CD4-positive, alpha-beta T cell (primary cell): ENCODE data around the gene PDPK1. TPM values are rescaled to one million over a fixed set of nuclear protein-coding genes. Genes with fewer than 3 reads are reported as not detected.
A peak's percentile ranks its signal among the peaks of the same experiment; 100 is the strongest.

ENCODE experiments used
- ATAC-seq: fragments of 200-7000 bp; cut with Tn5 transposase; one replicate; pipeline ENCODE4 v1.10.0; 2022; ENCODE audit warnings: mild to moderate bottlenecking; ENCODE audit not compliant: poor library complexity
- CTCF ChIA-PET: fragments of 350-600 bp; sonication (Branson Sonifier 250); formaldehyde crosslinking; loops from one replicate; lab custom pipeline; 2021; ENCODE audit warnings: antibody characterized with exemption, inconsistent platforms; lab: Charles Lee
- POLR2A ChIA-PET: fragments of 350-600 bp; sonication (Branson Sonifier 250); formaldehyde crosslinking; loops from one replicate; lab custom pipeline; 2021; ENCODE audit warnings: antibody characterized with exemption, inconsistent platforms; lab: Charles Lee
- DNase-seq, 14 experiments: peaks; one replicate each; pipeline ENCODE4 v3.0.0-alpha.2; 2013 to 2020; ENCODE audit warnings: mixed read lengths in 2 of 14
- H3K27ac ChIP-seq, 2 donors: one replicate each; pipeline versions ENCODE4 v1.5.1 to v1.7.0; 2013; ENCODE audit warnings: low read length in 2 of 2, low read depth in 1 of 2, mild to moderate bottlenecking in 1 of 2
- H3K27me3 ChIP-seq, 2 experiments: 1 replicate in 1 of 2; 2 replicates in 1 of 2; pipeline versions ENCODE4 v1.6.1 to v1.7.0; 2013; ENCODE audit warnings: low read length in 2 of 2, control low read depth in 1 of 2, mild to moderate bottlenecking in 1 of 2, moderate library complexity in 1 of 2; ENCODE audit not compliant: insufficient read depth in 2 of 2, control insufficient read depth in 1 of 2
- H3K36me3 ChIP-seq: one replicate; pipeline ENCODE4 v1.6.1; 2013; ENCODE audit warnings: low read length, control low read depth; ENCODE audit not compliant: insufficient read depth
- H3K4me1 ChIP-seq: one replicate; pipeline ENCODE4 v1.6.1; 2013; ENCODE audit warnings: low read length, control low read depth; ENCODE audit not compliant: insufficient read depth
- H3K4me3 ChIP-seq: one replicate; pipeline ENCODE4 v1.5.1; 2013; ENCODE audit warnings: mild to moderate bottlenecking, low read length, moderate library complexity
- H3K9me3 ChIP-seq, 2 experiments: 1 replicate in 1 of 2; 2 replicates in 1 of 2; pipeline versions ENCODE4 v1.6.1 to v1.7.0; 2013; ENCODE audit warnings: low read length in 2 of 2, mild to moderate bottlenecking in 2 of 2, control low read depth in 1 of 2, moderate library complexity in 1 of 2; ENCODE audit not compliant: control insufficient read depth in 1 of 2, insufficient read depth in 1 of 2
- H3K27ac Mint-ChIP-seq: one replicate; pipeline ENCODE4 v1.8.0; 2020; ENCODE audit warnings: mixed read lengths
- H3K27me3 Mint-ChIP-seq: one replicate; pipeline ENCODE4 v1.8.0; 2021; ENCODE audit warnings: mixed read lengths
- H3K36me3 Mint-ChIP-seq: one replicate; pipeline ENCODE4 v1.8.0; 2021; ENCODE audit warnings: low read depth, mixed read lengths
- H3K4me1 Mint-ChIP-seq: one replicate; pipeline ENCODE4 v1.8.0; 2021; ENCODE audit warnings: low read depth, mixed read lengths
- H3K4me3 Mint-ChIP-seq: one replicate; pipeline ENCODE4 v1.8.0; 2020; ENCODE audit warnings: mild to moderate bottlenecking, mixed read lengths
- H3K9me3 Mint-ChIP-seq: one replicate; pipeline ENCODE4 v1.8.0; 2020; ENCODE audit warnings: mixed read lengths
- intact Hi-C, 2 experiments: fragments of 100-400 bp; cut with DNase I in 1 of 2; cut with micrococcal nuclease in 1 of 2; formaldehyde crosslinking; loops; one replicate each; pipeline versions ENCODE4 v1.15.1 to v1.9.0; 2023 to 2025; cut with DNase I, micrococcal nuclease
- total RNA-seq, 174 experiments: library from RNA in 2 of 174; stranded (reverse) in 2 of 174; gene quantifications; one replicate each; pipeline ENCODE4 v1.2.3 and lab custom pipeline; 2021 to 2026
- TF ChIP-seq, protein P1 (sequence below): fragments of 200-600 bp; IDR thresholded peaks from one replicate; pipeline ENCODE4 v1.8.0; 2022; ENCODE audit warnings: antibody characterized with exemption, mild to moderate bottlenecking

The PDPK1 gene
- total RNA-seq, 2 experiments from 2014 or later = 46.1 to 51.1 TPM

- Histone ChIP-seq H3K9me3 (no peaks in the 10 kb centered on the region), H3K4me1 (peaks cover 67% of the 10 kb centered on the region), H3K36me3 (peaks cover 17% of the 10 kb centered on the region), H3K27ac (peak overlapping the region; percentile 91 to 96), H3K27me3 (no peaks in the 10 kb centered on the region), H3K4me3 (peak overlapping the region; percentile 71)
- peak in 1 of 14 experiments; percentile 40 for DNase-seq
- Mint-ChIP-seq H3K27ac (peak overlapping the region; percentile 100), H3K9me3 (no peaks in the 10 kb centered on the region), H3K4me3 (peak overlapping the region; percentile 95), H3K27me3 (no peaks in the 10 kb centered on the region), H3K36me3 (peaks cover 64% of the 10 kb centered on the region), H3K4me1 (peaks cover 73% of the 10 kb centered on the region)
- ChIA-PET POLR2A (interaction anchor here (1.2 to 4.4 kb wide), 8 partner anchors 14 to 320 kb away, joined by 3 to 66 read pairs (median 7); partner anchors contain the start of genes CEMP1, KCTD5, PDPK1 and PGP), CTCF (interaction anchor here (0.7 kb wide), 1 partner anchor 17 kb away, joined by 3 read pairs; no protein-coding TSS in a partner anchor)
- intact Hi-C loops = loop anchor here (2.0 kb wide), 2 partner anchors 15 to 17 kb away; partner anchors contain the start of gene CEMP1 (in 1 of the 2)
- ATAC-seq = no peak
- TF ChIP-seq, protein P1, sequence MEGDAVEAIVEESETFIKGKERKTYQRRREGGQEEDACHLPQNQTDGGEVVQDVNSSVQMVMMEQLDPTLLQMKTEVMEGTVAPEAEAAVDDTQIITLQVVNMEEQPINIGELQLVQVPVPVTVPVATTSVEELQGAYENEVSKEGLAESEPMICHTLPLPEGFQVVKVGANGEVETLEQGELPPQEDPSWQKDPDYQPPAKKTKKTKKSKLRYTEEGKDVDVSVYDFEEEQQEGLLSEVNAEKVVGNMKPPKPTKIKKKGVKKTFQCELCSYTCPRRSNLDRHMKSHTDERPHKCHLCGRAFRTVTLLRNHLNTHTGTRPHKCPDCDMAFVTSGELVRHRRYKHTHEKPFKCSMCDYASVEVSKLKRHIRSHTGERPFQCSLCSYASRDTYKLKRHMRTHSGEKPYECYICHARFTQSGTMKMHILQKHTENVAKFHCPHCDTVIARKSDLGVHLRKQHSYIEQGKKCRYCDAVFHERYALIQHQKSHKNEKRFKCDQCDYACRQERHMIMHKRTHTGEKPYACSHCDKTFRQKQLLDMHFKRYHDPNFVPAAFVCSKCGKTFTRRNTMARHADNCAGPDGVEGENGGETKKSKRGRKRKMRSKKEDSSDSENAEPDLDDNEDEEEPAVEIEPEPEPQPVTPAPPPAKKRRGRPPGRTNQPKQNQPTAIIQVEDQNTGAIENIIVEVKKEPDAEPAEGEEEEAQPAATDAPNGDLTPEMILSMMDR = no peak
Measured at GRCh38 chr16:2515180-2515851, 22.5 kb upstream of the PDPK1 start.

DNA sequence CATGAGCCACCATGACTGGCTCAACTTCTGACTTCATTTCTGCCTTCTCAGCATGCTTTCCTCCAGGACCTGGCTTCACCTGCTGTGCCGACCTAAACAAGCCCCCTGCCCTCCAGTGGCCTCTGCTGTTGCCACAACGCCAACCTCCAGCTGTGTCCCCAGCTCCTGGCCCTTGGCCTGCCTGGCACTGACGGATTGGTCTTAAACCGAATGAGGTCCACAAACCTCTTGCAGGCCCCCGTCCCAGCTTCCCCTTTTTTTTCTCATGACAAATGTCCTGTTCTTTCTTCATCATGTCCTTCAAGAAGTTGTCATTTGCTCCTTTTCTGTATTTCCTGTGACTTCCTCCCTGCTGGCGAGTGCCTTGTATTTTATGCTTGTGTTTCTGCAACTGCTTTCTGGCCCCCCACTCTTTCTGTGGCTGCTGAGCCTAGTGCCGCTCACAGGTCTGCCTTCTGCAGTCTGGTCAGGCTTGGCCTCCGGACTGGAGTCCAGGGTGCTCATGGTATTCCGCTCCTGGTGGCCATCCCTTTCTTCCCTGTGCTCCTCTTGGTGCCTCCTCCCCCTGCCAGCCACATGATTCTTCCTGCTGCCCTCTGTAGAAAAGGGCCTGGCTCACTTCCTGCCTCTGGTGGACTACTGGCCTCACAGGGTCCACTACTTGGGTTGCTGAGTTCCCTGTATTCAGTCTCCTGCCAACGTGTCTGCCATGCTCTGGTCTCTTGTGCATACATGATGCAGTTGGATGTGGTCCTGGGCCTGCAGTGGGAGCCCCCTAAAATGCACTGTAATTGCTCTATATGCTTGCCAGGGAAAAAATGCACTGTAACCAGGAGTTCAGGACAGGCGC, 21.2 kb upstream of the PDPK1 start:
- ATAC-seq (no peak), DNase-seq (peak in 2 of 14 experiments; percentile 50 to 58)
- Mint-ChIP-seq H3K4me1 (peaks cover 83% of the 10 kb centered on the region), H3K9me3 (no peaks in the 10 kb centered on the region), H3K27ac (peak overlapping the region; percentile 100), H3K36me3 (peaks cover 76% of the 10 kb centered on the region), H3K4me3 (peak overlapping the region; percentile 95), H3K27me3 (peaks cover 6% of the 10 kb centered on the region)
- TF ChIP-seq, protein P1 = no peak
- ChIA-PET POLR2A (interaction anchor here (1.2 to 4.4 kb wide), 4 partner anchors 12 to 166 kb away, joined by 3 to 66 read pairs (median 17); partner anchors contain the start of genes CEMP1, KCTD5 and PDPK1), CTCF (no interaction called here)
- intact Hi-C loops = no loop called here
- H3K4me3 ChIP-seq = no peak overlapping the region
- H3K27ac ChIP-seq = no peak overlapping the region
- H3K36me3 ChIP-seq = peaks cover 17% of the 10 kb centered on the region
- no peaks in the 10 kb centered on the region for H3K27me3 ChIP-seq
- H3K4me1 ChIP-seq = peaks cover 77% of the 10 kb centered on the region
- no peaks in the 10 kb centered on the region for H3K9me3 ChIP-seq

DNA sequence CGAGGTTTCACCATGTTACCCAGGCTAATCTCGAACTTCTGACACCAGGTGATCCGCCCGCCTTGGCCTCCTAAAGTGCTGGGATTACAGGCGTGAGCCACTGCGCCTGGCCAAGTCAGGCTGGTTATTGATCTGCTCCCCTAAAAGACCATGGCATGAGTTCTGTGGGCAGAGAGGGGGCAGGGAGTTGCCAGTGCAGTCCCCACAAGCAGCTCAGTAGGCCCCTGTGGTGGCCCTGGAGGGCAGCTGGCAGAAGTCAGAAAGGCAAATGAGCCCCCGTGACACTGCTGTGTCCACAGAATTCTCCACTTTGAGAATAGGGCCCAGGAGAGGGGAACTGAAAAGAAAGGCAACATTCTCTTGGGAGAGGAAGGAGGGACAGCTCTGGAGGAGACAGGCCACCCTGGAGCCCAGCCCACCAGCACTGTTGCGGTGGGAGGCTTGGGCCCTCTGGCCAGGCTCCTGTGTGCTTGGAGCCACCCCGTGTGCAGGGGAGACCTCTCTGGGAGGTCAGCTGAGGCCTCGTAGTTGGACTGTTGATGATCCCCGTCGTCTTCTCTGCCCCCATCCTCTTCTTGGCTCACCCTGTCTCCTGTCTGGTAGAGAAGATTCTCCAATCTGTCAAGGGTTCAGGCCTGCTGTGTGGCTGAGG, 19.7 kb upstream of the PDPK1 start:
- CTCF ChIA-PET = no interaction called here
- H3K27me3 ChIP-seq = no peaks in the 10 kb centered on the region
- peak overlapping the region in 1 of 2 donors; percentile 26 for H3K27ac ChIP-seq
- H3K36me3 ChIP-seq = peaks cover 19% of the 10 kb centered on the region
- H3K9me3 Mint-ChIP-seq = no peaks in the 10 kb centered on the region
- no peak overlapping the region for H3K4me3 ChIP-seq
- POLR2A ChIA-PET = interaction anchor here (1.8 to 4.0 kb wide), 2 partner anchors 14 to 19 kb away, joined by 7 to 135 read pairs; partner anchors contain the start of genes CEMP1 and PDPK1
- H3K4me1 ChIP-seq = peaks cover 70% of the 10 kb centered on the region
- peaks cover 76% of the 10 kb centered on the region for H3K36me3 Mint-ChIP-seq
- DNase-seq = no peak
- intact Hi-C loops = no loop called here
- peak overlapping the region; percentile 100 for H3K27ac Mint-ChIP-seq
- peaks cover 72% of the 10 kb centered on the region for H3K4me1 Mint-ChIP-seq
- ATAC-seq = no peak
- H3K27me3 Mint-ChIP-seq = peaks cover 6% of the 10 kb centered on the region
- H3K4me3 Mint-ChIP-seq = peak overlapping the region; percentile 95
- TF ChIP-seq, protein P1 = no peak
- H3K9me3 ChIP-seq = no peaks in the 10 kb centered on the region
